ENCODE measurements around the gene ATP5MK. TPM values are rescaled to one million over a fixed set of nuclear protein-coding genes. Genes with fewer than 3 reads are reported as not detected.
"Not testable (repeated sequence)": the region's sequence is repeated elsewhere in the genome, so short reads cannot be mapped to it uniquely, and the experiment has no call there.

ATP5MK gene
- total and polyA plus RNA-seq, 2 of the 8 experiments (the other 6 are each of a cell fraction or from before 2014, with no cell fraction given) = 280 to 312 TPM

DNA sequence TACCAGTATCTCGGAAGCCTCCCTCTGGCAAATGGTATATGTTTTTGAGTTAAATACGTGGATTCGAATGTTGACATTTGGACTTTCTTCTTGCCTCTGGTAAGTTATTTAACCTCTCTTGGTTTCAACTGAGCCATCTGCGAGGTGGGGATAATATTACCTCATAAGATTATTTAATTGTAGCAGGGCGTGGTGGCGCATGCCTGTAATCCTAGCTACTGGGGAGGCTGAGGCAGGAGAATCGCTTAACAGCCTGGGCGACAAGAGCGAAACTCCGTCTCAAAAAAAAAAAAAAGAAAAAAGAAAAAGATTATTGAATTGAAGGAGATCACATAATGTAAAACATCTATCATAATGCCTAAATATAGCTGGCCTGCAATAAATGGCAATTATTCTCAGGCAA lies 28.9 kb downstream of the ATP5MK start (continued):
- TF ChIP-seq FOSL1 (IDR thresholded peaks at IDR 0.05; ENCODE audit: insufficient read depth, low read depth, low read length) (no peak), ASH2L (IDR thresholded peaks at IDR 0.05; ENCODE audit: low read length) (no peak), POLR2A (IDR thresholded peaks at IDR 0.05; ENCODE audit: control extremely low read depth in 1 of 2, low read depth in 2 of 2, low read length in 2 of 2) (no peak)
- TF ChIP-seq, protein P1, sequence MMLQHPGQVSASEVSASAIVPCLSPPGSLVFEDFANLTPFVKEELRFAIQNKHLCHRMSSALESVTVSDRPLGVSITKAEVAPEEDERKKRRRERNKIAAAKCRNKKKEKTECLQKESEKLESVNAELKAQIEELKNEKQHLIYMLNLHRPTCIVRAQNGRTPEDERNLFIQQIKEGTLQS (IDR thresholded peaks at IDR 0.05; ENCODE audit: insufficient read depth, low read depth, low read length) = no peak

DNA sequence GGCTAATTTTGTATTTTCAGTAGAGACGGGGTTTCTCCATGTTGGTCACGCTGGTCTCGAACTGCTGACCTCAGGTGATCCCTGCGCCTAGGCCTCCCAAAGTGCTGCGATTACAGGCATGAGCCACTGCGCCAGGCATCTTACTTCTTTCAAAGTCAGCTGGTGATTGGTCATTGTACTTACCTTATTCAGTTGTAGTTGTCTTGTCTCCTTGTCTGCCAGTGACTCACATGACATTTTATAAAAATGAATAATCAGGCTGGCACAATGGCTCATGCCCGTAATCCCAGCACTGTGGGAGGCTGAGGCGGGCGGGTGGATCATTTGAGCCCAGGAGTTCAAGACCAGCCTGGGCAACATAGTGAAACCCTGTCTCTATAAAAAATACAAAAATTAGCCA lies 35.5 kb downstream of the ATP5MK start:
- H4K8ac ChIP-seq (ENCODE audit: extremely low read depth, insufficient read depth, low read length); H3K4me2 ChIP-seq (ENCODE audit: insufficient read depth in 1 of 2, low read depth in 2 of 2, low read length in 2 of 2); H3K18ac ChIP-seq (ENCODE audit: extremely low read depth, low read length); H4K91ac ChIP-seq (replicated peaks; ENCODE audit: insufficient read length, low read length); H3K9me3 ChIP-seq (ENCODE audit: insufficient read depth in 2 of 2, low read depth in 1 of 2, low read length in 1 of 2); H3K23me2 ChIP-seq (ENCODE audit: low read depth, low read length); H2BK5ac ChIP-seq (ENCODE audit: low read depth, low read length); H3K4me3 ChIP-seq (ENCODE audit: extremely low read depth in 1 of 4, insufficient read depth in 2 of 4, low read depth in 3 of 4, low read length in 4 of 4); H2BK12ac ChIP-seq (ENCODE audit: low read depth, low read length); H2BK15ac ChIP-seq (ENCODE audit: low read length); H3K79me1 ChIP-seq (ENCODE audit: low read depth, low read length); H3K4ac ChIP-seq (replicated peaks; ENCODE audit: insufficient read length, low read depth, low read length); H2AFZ ChIP-seq (ENCODE audit: low read length); H3K56ac ChIP-seq (replicated peaks; ENCODE audit: insufficient read length, low read depth, low read length); H3K36me3 ChIP-seq (ENCODE audit: control insufficient read depth in 2 of 4, insufficient read depth in 4 of 4, low read length in 3 of 4); H4K20me1 ChIP-seq (replicated peaks in 1 of 2; ENCODE audit: control insufficient read depth in 1 of 2, insufficient read depth in 2 of 2, low read length in 2 of 2); H3K27ac ChIP-seq (ENCODE audit: low read depth, low read length); H2BK120ac ChIP-seq (replicated peaks; ENCODE audit: low read depth, low read length); H3K27me3 ChIP-seq (replicated peaks in 1 of 4; ENCODE audit: control insufficient read depth in 3 of 4, extremely low read depth in 1 of 4, insufficient read depth in 3 of 4, low read length in 3 of 4); H3K79me2 ChIP-seq (ENCODE audit: control insufficient read depth in 1 of 2, insufficient read depth in 2 of 2, low read length in 2 of 2); CTCF ChIA-PET (ENCODE audit: partially characterized antibody); H3K9ac ChIP-seq (replicated peaks in 1 of 4; ENCODE audit: extremely low read depth in 1 of 4, low read depth in 3 of 4, low read length in 3 of 4); H4K5ac ChIP-seq (ENCODE audit: insufficient read length, low read depth, low read length); DNase-seq (ENCODE audit: low read depth in 1 of 2, low spot score in 2 of 2); FAIRE-seq; H3K23ac ChIP-seq (ENCODE audit: insufficient read length); H3K14ac ChIP-seq (ENCODE audit: insufficient read length); H2AK5ac ChIP-seq (ENCODE audit: low read depth, low read length); H3K4me1 ChIP-seq (replicated peaks in 1 of 4; ENCODE audit: control insufficient read depth in 3 of 4, insufficient read depth in 4 of 4, low read length in 3 of 4): not testable (repeated sequence)
- WGBS, 2 experiments (ENCODE audit: extremely low coverage in 1 of 2, insufficient coverage in 1 of 2, insufficient read length in 1 of 2, insufficient replicate concordance in 2 of 2, low coverage in 1 of 2, low lambda C conversion rate in 2 of 2, missing lambda C conversion rate in 1 of 2) = 93% methylated on average over 9 of the region's 9 CpGs; no CpG with 5 or more reads in 1 of the 2 experiments
- POLR2A ChIA-PET (ENCODE audit: partially characterized antibody) = interaction anchor here (0.6 kb wide), 1 partner anchor 487 kb away, joined by 3 read pairs; no protein-coding TSS in a partner anchor
- H2BK20ac ChIP-seq (ENCODE audit: low read length) = 0 out of 2 replicates have a peak overlapping the region, but pooled peaks have one; percentile 48

All from H1 (cell line).